DND-41 (cell line): ENCODE data around the gene SENP1.
"Not testable (repeated sequence)": the region's sequence is repeated elsewhere in the genome, so short reads cannot be mapped to it uniquely, and the experiment has no call there.

Source experiments
- EZH2 ChIP-seq: IDR thresholded peaks from 3 replicates; pipeline ENCODE4 v1.6.1; 2012; ENCODE audit warnings: borderline replicate concordance, low read depth, mild to moderate bottlenecking, moderate library complexity, low read length, inconsistent platforms; ENCODE audit not compliant: severe bottlenecking
- TF ChIP-seq, protein P1 (sequence below): IDR thresholded peaks from 2 replicates; pipeline ENCODE4 v1.5.1; 2012; ENCODE audit warnings: borderline replicate concordance, low read length, moderate library complexity, mild to moderate bottlenecking; ENCODE audit not compliant: poor library complexity, severe bottlenecking; ENCODE audit errors: extremely low read depth

DNA sequence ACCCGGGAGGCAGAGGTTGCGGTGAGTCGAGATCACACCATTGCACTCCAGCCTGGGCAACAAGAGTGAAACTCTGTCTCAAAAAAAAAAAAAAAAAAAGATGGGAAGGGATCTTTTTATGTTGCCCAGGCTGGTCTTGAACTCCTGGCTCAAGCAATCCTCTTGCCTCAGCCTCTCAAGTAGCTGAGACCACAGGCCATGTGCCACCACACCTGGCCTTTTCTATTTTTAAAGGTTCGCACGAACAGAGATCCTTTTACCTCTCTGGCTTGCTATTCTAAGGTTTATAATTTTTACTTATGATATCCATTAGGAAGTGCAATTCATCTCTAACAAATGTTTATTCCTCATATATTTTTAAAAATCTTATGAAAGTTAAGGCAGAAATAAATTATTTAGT, 19.7 kb upstream of the SENP1 start:
- TF ChIP-seq, protein P1, sequence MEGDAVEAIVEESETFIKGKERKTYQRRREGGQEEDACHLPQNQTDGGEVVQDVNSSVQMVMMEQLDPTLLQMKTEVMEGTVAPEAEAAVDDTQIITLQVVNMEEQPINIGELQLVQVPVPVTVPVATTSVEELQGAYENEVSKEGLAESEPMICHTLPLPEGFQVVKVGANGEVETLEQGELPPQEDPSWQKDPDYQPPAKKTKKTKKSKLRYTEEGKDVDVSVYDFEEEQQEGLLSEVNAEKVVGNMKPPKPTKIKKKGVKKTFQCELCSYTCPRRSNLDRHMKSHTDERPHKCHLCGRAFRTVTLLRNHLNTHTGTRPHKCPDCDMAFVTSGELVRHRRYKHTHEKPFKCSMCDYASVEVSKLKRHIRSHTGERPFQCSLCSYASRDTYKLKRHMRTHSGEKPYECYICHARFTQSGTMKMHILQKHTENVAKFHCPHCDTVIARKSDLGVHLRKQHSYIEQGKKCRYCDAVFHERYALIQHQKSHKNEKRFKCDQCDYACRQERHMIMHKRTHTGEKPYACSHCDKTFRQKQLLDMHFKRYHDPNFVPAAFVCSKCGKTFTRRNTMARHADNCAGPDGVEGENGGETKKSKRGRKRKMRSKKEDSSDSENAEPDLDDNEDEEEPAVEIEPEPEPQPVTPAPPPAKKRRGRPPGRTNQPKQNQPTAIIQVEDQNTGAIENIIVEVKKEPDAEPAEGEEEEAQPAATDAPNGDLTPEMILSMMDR: not testable (repeated sequence)
- not testable (repeated sequence) for TF ChIP-seq EZH2
